Tibial artery (tissue), 4 donors: ENCODE measurements around the gene DNAJB4.
"Not testable (repeated sequence)": the region's sequence is repeated elsewhere in the genome, so short reads cannot be mapped to it uniquely, and the experiment has no call there.

Source experiments
- DNase-seq, 2 donors: peaks; one replicate each; pipeline ENCODE4 v3.0.0-alpha.2; 2019
- H3K27ac ChIP-seq, 2 donors: fragments of 200-600 bp; sonication (generic) in 1 of 2; 1 replicate in 1 of 2; 2 replicates in 1 of 2; pipeline ENCODE4 v1.5.1; 2018 to 2019; ENCODE audit warnings: mild to moderate bottlenecking in 1 of 2
- H3K27me3 ChIP-seq, 2 donors: fragments of 200-600 bp; sonication (generic) in 1 of 2; one replicate each; pipeline versions ENCODE4 v1.5.1 to v1.6.0; 2016 to 2019
- H3K36me3 ChIP-seq, 3 donors: fragments of 200-600 bp; sonication (generic) in 2 of 3; one replicate each; pipeline ENCODE4 v1.5.1; 2016 to 2019; ENCODE audit warnings: mild to moderate bottlenecking in 2 of 3
- H3K4me1 ChIP-seq, 4 donors: fragments of 200-600 bp; sonication (generic) in 2 of 4; 1 replicate in 3 of 4; 2 replicates in 1 of 4; pipeline ENCODE4 v1.5.1; 2016 to 2019
- H3K4me3 ChIP-seq, 2 donors: fragments of 200-600 bp; sonication (generic) in 1 of 2; 1 replicate in 1 of 2; 2 replicates in 1 of 2; pipeline ENCODE4 v1.5.1; 2018 to 2019; ENCODE audit warnings: mild to moderate bottlenecking in 2 of 2
- H3K9me3 ChIP-seq, 3 donors: fragments of 200-600 bp; sonication (generic) in 1 of 3; one replicate each; pipeline ENCODE4 v1.5.1; 2016 to 2019
- intact Hi-C: fragments of 100-400 bp; cut with DNase I; formaldehyde crosslinking; loops from one replicate; pipeline ENCODE4 v1.15.0; 2023; ENCODE audit warnings: low total_unique reads
- TF ChIP-seq, protein P1 (sequence below), 2 experiments: fragments of 200-600 bp in 1 of 2; fragments of 450-650 bp in 1 of 2; IDR thresholded peaks; one replicate each; pipeline ENCODE4 v1.5.1; 2017 to 2019; ENCODE audit warnings: antibody characterized with exemption in 2 of 2, mild to moderate bottlenecking in 1 of 2, moderate library complexity in 1 of 2

DNAJB4 gene

DNA sequence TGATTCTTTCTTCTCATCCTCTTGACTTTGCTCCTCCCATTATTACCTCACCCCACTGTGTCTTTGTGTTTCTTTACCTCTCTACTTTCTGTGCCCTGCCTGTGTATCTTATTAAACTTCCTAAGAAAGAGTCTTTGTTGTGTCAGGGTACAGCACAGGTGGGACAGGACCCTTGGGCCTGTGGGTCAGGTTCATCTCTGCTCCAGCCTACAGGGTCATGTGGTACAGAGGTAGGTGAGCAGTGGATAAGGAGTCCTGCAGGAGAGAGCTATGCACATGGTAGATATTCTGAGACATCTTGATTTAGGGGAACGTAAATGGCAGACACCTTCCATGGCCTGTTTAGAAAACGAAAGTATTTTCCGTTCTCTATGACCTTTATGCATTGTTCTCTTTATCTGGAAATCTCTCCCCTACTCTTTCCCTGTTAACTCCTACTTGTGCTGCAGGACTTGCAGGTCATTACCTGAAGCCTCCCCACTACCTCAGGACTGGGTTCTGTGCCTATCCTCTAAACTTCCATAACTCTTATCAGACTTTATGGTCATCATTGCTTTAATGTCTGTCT lies 50.9 kb downstream of the DNAJB4 start:
- TF ChIP-seq, protein P1, sequence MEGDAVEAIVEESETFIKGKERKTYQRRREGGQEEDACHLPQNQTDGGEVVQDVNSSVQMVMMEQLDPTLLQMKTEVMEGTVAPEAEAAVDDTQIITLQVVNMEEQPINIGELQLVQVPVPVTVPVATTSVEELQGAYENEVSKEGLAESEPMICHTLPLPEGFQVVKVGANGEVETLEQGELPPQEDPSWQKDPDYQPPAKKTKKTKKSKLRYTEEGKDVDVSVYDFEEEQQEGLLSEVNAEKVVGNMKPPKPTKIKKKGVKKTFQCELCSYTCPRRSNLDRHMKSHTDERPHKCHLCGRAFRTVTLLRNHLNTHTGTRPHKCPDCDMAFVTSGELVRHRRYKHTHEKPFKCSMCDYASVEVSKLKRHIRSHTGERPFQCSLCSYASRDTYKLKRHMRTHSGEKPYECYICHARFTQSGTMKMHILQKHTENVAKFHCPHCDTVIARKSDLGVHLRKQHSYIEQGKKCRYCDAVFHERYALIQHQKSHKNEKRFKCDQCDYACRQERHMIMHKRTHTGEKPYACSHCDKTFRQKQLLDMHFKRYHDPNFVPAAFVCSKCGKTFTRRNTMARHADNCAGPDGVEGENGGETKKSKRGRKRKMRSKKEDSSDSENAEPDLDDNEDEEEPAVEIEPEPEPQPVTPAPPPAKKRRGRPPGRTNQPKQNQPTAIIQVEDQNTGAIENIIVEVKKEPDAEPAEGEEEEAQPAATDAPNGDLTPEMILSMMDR (IDR thresholded peaks at IDR 0.05), result no peak
- H3K4me1 ChIP-seq, result peaks cover 0 to 12% (median 0%) of the 10 kb centered on the region in 4 donors
- no peaks in the 10 kb centered on the region for H3K27me3 ChIP-seq
- no peaks in the 10 kb centered on the region for H3K36me3 ChIP-seq
- intact Hi-C loops, result no loop called here
- H3K27ac ChIP-seq, result no peak overlapping the region
- H3K9me3 ChIP-seq, result no peaks in the 10 kb centered on the region
- DNase-seq, result no peak
- H3K4me3 ChIP-seq, result no peak overlapping the region

DNA sequence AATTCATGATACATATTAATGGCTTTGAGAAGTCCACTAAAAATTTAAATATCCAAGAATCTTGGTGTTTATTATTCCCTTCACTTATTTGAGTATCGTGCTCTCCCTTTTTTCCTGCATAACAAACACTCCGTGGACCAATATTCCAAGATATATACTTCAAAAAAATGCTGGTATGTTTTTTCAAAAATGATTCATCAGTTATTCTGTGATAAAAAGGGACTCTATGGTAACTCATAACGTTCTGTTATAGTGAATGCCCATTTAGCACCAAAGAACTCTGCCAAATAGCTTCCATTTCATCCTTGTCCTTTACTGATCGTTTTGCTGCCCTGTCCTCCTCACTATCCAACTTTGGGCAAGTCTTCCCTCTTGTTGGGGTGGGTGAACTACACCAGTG lies 53.9 kb downstream of the DNAJB4 start:
- intact Hi-C loops, result no loop called here
- TF ChIP-seq, protein P1 (IDR thresholded peaks at IDR 0.05), result no peak
- Histone ChIP-seq H3K27ac (no peak overlapping the region), H3K4me3 (no peak overlapping the region), H3K9me3 (no peaks in the 10 kb centered on the region), H3K36me3 (no peaks in the 10 kb centered on the region), H3K27me3 (no peaks in the 10 kb centered on the region), H3K4me1 (peaks cover 0 to 12% (median 0%) of the 10 kb centered on the region in 4 donors)
- DNase-seq, result no peak

DNA sequence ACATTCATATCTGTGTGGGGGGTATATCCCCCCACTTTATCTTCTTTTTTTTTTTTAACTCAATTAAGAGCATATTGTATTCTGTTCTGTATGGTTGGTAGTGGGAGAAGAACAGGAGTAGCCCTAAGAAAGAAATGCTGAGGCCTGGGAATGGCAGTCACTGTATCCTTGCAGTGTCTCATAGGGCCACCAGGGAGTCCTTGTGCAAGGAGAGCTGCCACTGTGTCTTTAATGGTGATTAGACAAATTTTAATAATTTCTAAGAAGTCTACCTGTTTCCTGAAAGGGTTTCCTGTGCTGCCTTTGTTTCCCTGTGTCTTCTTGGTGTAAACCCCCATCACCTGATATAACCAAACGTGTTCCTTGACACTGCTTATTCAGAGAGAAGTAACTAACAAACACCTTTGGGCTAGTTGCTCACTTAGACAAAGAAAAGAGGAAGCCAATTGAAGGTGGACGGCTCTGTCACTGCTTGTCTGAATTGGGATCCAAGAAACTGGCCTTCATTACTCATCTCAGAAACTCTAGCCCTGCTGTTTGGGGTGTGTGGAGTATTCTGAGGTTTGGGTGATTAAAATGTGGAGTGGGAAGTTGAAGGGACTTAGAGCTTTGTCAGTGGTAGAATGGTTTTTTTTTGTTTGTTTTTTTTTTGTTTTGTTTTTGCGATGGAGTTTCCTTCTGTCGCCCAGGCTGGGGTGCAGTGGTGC lies 56.3 kb downstream of the DNAJB4 start:
- no peaks in the 10 kb centered on the region for H3K36me3 ChIP-seq
- TF ChIP-seq, protein P1 (IDR thresholded peaks at IDR 0.05), result no peak
- no peak for DNase-seq
- no peak overlapping the region for H3K27ac ChIP-seq
- peaks cover 0 to 12% (median 0%) of the 10 kb centered on the region in 4 donors for H3K4me1 ChIP-seq
- intact Hi-C loops, result no loop called here
- H3K9me3 ChIP-seq, result no peaks in the 10 kb centered on the region
- no peaks in the 10 kb centered on the region for H3K27me3 ChIP-seq
- no peak overlapping the region for H3K4me3 ChIP-seq

DNA sequence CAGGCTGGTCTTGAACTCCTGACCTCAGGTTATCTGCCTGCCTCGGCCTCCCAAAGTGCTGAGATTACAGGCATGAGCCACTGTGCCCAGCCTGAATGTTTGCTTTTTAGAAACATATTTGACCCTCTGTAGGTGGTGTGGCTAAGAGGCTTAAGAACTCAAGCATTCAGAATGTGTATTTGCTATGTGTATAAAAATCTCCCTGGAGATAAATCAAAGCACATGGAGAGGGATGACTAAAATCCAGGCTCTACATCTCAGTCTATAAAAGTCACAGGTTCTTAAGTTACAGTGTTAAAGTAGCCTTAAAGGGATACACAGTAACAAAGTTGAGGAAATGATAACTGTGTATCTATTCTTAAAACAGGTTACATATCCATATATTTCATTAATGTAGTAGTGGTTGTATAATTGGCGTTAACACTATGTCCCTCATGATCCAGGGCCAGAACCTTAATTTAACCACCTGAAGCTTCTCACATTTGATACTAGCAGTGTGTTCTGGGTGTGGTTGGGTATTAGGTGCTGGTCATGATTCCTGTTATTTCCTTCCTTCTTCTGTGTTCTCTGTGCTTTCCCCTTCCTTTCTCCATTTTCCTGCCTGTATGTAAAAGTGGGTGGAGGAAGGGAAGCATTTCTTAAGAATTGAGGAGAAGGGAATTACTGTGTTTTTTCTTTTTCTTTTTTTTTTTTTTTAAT lies 57.2 kb downstream of the DNAJB4 start:
- Histone ChIP-seq H3K27me3 (no peaks in the 10 kb centered on the region), H3K27ac (no peak overlapping the region), H3K4me3 (no peak overlapping the region), H3K36me3 (no peaks in the 10 kb centered on the region), H3K9me3 (no peaks in the 10 kb centered on the region), H3K4me1 (peaks cover 0 to 12% (median 0%) of the 10 kb centered on the region in 4 donors)
- TF ChIP-seq, protein P1 (IDR thresholded peaks at IDR 0.05), result no peak
- no peak for DNase-seq
- intact Hi-C loops, result no loop called here

DNA sequence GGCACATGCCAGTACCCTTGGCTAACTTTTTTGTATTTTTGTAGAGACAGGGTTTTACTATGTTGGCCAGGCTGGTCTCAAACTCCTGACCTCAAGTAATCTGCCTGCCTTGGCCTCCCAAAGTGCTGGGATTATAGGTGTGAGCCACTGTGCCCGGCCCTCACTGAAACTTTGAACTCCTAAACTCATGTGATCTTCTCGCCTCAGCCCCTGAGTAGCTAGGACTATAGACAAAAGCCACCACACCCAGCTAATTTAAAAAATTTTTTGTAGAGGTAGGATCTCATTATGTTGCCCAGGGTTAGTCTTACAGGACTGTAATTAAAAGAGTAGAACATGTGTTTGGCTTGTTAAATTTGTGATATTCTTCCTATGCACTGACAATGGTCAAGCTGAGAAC lies 60.1 kb downstream of the DNAJB4 start:
- H3K27ac ChIP-seq, H3K36me3 ChIP-seq, DNase-seq, intact Hi-C loops, H3K9me3 ChIP-seq, H3K27me3 ChIP-seq, H3K4me1 ChIP-seq, H3K4me3 ChIP-seq: not testable (repeated sequence)
